ENCODE results near the gene CAPN15. TPM values are rescaled to one million over a fixed set of nuclear protein-coding genes. Genes with fewer than 3 reads are reported as not detected.

Gene CAPN15
- total RNA-seq, 1 experiment from 2014 or later = 91.2 TPM

- Histone ChIP-seq H3K27ac (ENCODE audit: low read depth, low read length, poor library complexity, severe bottlenecking) (no peak overlapping the region), H3K36me3 (ENCODE audit: insufficient read depth, low read length, poor library complexity, severe bottlenecking) (no peaks in the 10 kb centered on the region), H3K9me3 (ENCODE audit: low read depth, low read length, poor library complexity, severe bottlenecking) (no peaks in the 10 kb centered on the region), H3K27me3 (replicated peaks; ENCODE audit: insufficient read depth, low read depth, low read length, poor library complexity) (peaks cover 45% of the 10 kb centered on the region), H3K4me3 (ENCODE audit: low read depth, low read length, poor library complexity, severe bottlenecking) (no peak overlapping the region), H3K4me1 (ENCODE audit: insufficient read depth, low read length, poor library complexity, severe bottlenecking) (no peaks in the 10 kb centered on the region)
- TF ChIP-seq EZH2 (IDR thresholded peaks at IDR 0.05; ENCODE audit: borderline replicate concordance, low read depth, low read length, poor library complexity, severe bottlenecking) = no peak
- no peak for TF ChIP-seq CTCF (conservative IDR thresholded peaks at IDR 0.05; ENCODE audit: low read depth, low read length)
- no peak for DNase-seq (ENCODE audit: low spot score)
- CTCF ChIA-PET = no interaction called here
- intact Hi-C loops (cut with micrococcal nuclease; ENCODE audit: unreplicated experiment) = no loop called here
- no TSS peak for BruUV-seq (replicated peaks)
- POLR2A ChIA-PET (ENCODE audit: low non-redundant PET) = no interaction called here
Measured at GRCh38 chr16:559021-559380, 31.5 kb downstream of the CAPN15 start.

- BruUV-seq (replicated peaks) = no TSS peak
- Histone ChIP-seq H3K27me3 (replicated peaks; ENCODE audit: insufficient read depth, low read depth, low read length, poor library complexity) (peaks cover 45% of the 10 kb centered on the region), H3K27ac (ENCODE audit: low read depth, low read length, poor library complexity, severe bottlenecking) (no peak overlapping the region), H3K4me3 (ENCODE audit: low read depth, low read length, poor library complexity, severe bottlenecking) (no peak overlapping the region), H3K4me1 (ENCODE audit: insufficient read depth, low read length, poor library complexity, severe bottlenecking) (no peaks in the 10 kb centered on the region), H3K9me3 (ENCODE audit: low read depth, low read length, poor library complexity, severe bottlenecking) (no peaks in the 10 kb centered on the region), H3K36me3 (ENCODE audit: insufficient read depth, low read length, poor library complexity, severe bottlenecking) (no peaks in the 10 kb centered on the region)
- ChIA-PET POLR2A (ENCODE audit: low non-redundant PET) (no interaction called here), CTCF (no interaction called here)
- DNase-seq (ENCODE audit: low spot score) = no peak
- intact Hi-C loops (cut with micrococcal nuclease; ENCODE audit: unreplicated experiment) = no loop called here
- TF ChIP-seq EZH2 (IDR thresholded peaks at IDR 0.05; ENCODE audit: borderline replicate concordance, low read depth, low read length, poor library complexity, severe bottlenecking) (peak; percentile 91), CTCF (conservative IDR thresholded peaks at IDR 0.05; ENCODE audit: low read depth, low read length) (no peak)
Measured at GRCh38 chr16:559411-560203, 32.1 kb downstream of the CAPN15 start.

- Histone ChIP-seq H3K9me3 (ENCODE audit: low read depth, low read length, poor library complexity, severe bottlenecking) (no peaks in the 10 kb centered on the region), H3K27me3 (replicated peaks; ENCODE audit: insufficient read depth, low read depth, low read length, poor library complexity) (peaks cover 45% of the 10 kb centered on the region), H3K27ac (ENCODE audit: low read depth, low read length, poor library complexity, severe bottlenecking) (no peak within 1 kb of the TSS), H3K4me3 (ENCODE audit: low read depth, low read length, poor library complexity, severe bottlenecking) (no peak within 1 kb of the TSS), H3K4me1 (ENCODE audit: insufficient read depth, low read length, poor library complexity, severe bottlenecking) (no peaks in the 10 kb centered on the region), H3K36me3 (ENCODE audit: insufficient read depth, low read length, poor library complexity, severe bottlenecking) (no peaks in the 10 kb centered on the region)
- intact Hi-C loops (cut with micrococcal nuclease; ENCODE audit: unreplicated experiment) = no loop called here
- TF ChIP-seq EZH2 (IDR thresholded peaks at IDR 0.05; ENCODE audit: borderline replicate concordance, low read depth, low read length, poor library complexity, severe bottlenecking) (no peak), CTCF (conservative IDR thresholded peaks at IDR 0.05; ENCODE audit: low read depth, low read length) (no peak)
- DNase-seq (ENCODE audit: low spot score) = no peak
- no TSS peak for BruUV-seq (replicated peaks)
- ChIA-PET POLR2A (ENCODE audit: low non-redundant PET) (no interaction called here), CTCF (no interaction called here)
Measured at GRCh38 chr16:560204-560700, 32.7 kb downstream of the CAPN15 start, which contains the start of gene PRR35. PRR35 (plus strand) TSS chr16:560394; CDS start chr16:563295, 2,901 bp downstream.

Data from A673 (cell line).